Suppressor macrophage (primary cell): ENCODE measurements around the gene KIF23.

ENCODE experiments used
- DNase-seq, 4 experiments: peaks; one replicate each; pipeline ENCODE4 v3.0.0-alpha.2; 2020 to 2022

Gene KIF23

GRCh38 chr15:69497076-69497475 is 82.9 kb downstream of the KIF23 start:
- DNase-seq: no peak

DNA sequence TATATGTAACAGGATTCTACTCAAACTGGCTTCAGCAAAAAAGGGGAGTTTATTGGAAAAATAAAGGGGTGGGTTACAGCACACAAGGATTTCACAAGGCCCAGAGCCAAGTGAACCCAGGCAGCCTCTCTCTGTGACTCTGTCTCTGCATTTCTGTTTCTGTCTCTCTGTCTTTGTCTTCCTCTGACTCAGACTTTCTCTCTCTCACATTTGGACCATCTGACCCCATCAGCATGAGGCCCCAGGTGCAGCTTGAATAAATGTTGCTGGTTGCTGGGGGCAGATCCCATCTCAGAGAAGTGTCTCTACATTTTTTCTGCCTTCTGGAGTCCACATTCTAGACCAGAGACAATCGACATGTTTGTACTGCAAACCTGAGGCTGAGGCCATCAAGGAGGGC is 83.5 kb downstream of the KIF23 start:
- DNase-seq: no peak
